Measurements from ENCODE around the gene GSDME.

Gene GSDME

GRCh38 chr7:24700521-24701260, 56.6 kb downstream of the GSDME start:
- ChIA-PET CTCF (interaction anchor here (0.7 to 1.6 kb wide), 4 partner anchors 19 to 398 kb away, joined by 3 to 11 read pairs (median 4); no protein-coding TSS in a partner anchor), POLR2A (no interaction called here)
- H3K36me3 ChIP-seq (ENCODE audit: control insufficient read depth in 2 of 2, insufficient read depth in 1 of 2, low read length in 2 of 2): peaks cover 0 to 4% of the 10 kb centered on the region in 2 experiments; a peak in 1 of 3 replicates
- H3K4me1 ChIP-seq (ENCODE audit: control insufficient read depth, insufficient read depth, low read length): peaks cover 4% of the 10 kb centered on the region
- TF ChIP-seq ZBTB17 (tag by site-specific recombination; IDR thresholded peaks at IDR 0.05) (no peak), ZNF747 (tag by site-specific recombination; IDR thresholded peaks at IDR 0.05) (no peak), ZNF830 (tag by site-specific recombination; IDR thresholded peaks at IDR 0.05; ENCODE audit: low read depth) (no peak), ZNF596 (tag by site-specific recombination; IDR thresholded peaks at IDR 0.05) (no peak), ZNF19 (tag by site-specific recombination; IDR thresholded peaks at IDR 0.05; ENCODE audit: low read depth) (no peak), WT1 (tag by site-specific recombination; IDR thresholded peaks at IDR 0.05) (no peak), ZFP3 (tag by site-specific recombination; IDR thresholded peaks at IDR 0.05; ENCODE audit: low read depth) (no peak), ZNF768 (tag by site-specific recombination; IDR thresholded peaks at IDR 0.05) (no peak), YY2 (tag by site-specific recombination; IDR thresholded peaks at IDR 0.05) (no peak), ZNF510 (tag by site-specific recombination; IDR thresholded peaks at IDR 0.05; ENCODE audit: insufficient replicate concordance) (no peak)
- H3K9me3 ChIP-seq (ENCODE audit: control insufficient read depth, insufficient read depth, low read depth, low read length): no peaks in the 10 kb centered on the region
- H3K27ac ChIP-seq (ENCODE audit: extremely low read depth, low read depth, low read length): no peak overlapping the region
- no peak overlapping the region for H3K4me3 ChIP-seq (ENCODE audit: low read depth, low read length)

GRCh38 chr7:24698531-24699266, 58.6 kb downstream of the GSDME start:
- Histone ChIP-seq H3K36me3 (ENCODE audit: control insufficient read depth in 2 of 2, insufficient read depth in 1 of 2, low read length in 2 of 2) (peaks cover 0 to 4% of the 10 kb centered on the region in 2 experiments; a peak in 2 of 3 replicates), H3K4me1 (ENCODE audit: control insufficient read depth, insufficient read depth, low read length) (peaks cover 4% of the 10 kb centered on the region), H3K4me3 (ENCODE audit: low read depth, low read length) (no peak overlapping the region), H3K9me3 (ENCODE audit: control insufficient read depth, insufficient read depth, low read depth, low read length) (no peaks in the 10 kb centered on the region), H3K27ac (ENCODE audit: extremely low read depth, low read depth, low read length) (no peak overlapping the region)
- no peak for TF ChIP-seq ZNF391 (tag by site-specific recombination; IDR thresholded peaks at IDR 0.05; ENCODE audit: borderline replicate concordance, low read depth)
- TF ChIP-seq YY1 (tag by site-specific recombination; IDR thresholded peaks at IDR 0.05): no peak
- no peak for TF ChIP-seq ZNF211 (tag by site-specific recombination; IDR thresholded peaks at IDR 0.05; ENCODE audit: low read depth)
- TF ChIP-seq ZNF433 (tag by site-specific recombination; IDR thresholded peaks at IDR 0.05; ENCODE audit: low read depth): no peak
- no peak for TF ChIP-seq HOXC10 (CRISPR knock-in tag; IDR thresholded peaks at IDR 0.05)
- TF ChIP-seq ZFP69B (tag by site-specific recombination; IDR thresholded peaks at IDR 0.05): no peak
- TF ChIP-seq ZNF544 (tag by site-specific recombination; IDR thresholded peaks at IDR 0.05): no peak
- no peak for TF ChIP-seq ZNF626 (tag by site-specific recombination; IDR thresholded peaks at IDR 0.05)
- no peak for TF ChIP-seq ZNF677 (tag by site-specific recombination; IDR thresholded peaks at IDR 0.05)
- no peak for TF ChIP-seq ZBTB20 (tag by site-specific recombination; IDR thresholded peaks at IDR 0.05)
- no peak for TF ChIP-seq TCF7L2 (IDR thresholded peaks at IDR 0.05; ENCODE audit: borderline replicate concordance, low read depth, low read length)
- no peak for TF ChIP-seq ZNF202 (tag by site-specific recombination; IDR thresholded peaks at IDR 0.05; ENCODE audit: borderline replicate concordance)
- TF ChIP-seq ZNF350 (tag by site-specific recombination; IDR thresholded peaks at IDR 0.05): no peak
- TF ChIP-seq ZNF138 (tag by site-specific recombination; IDR thresholded peaks at IDR 0.05; ENCODE audit: borderline replicate concordance): no peak
- TF ChIP-seq ZBTB11 (tag by site-specific recombination; conservative IDR thresholded peaks at IDR 0.05; ENCODE audit: low read depth): no peak
- TF ChIP-seq ZNF426 (tag by site-specific recombination; IDR thresholded peaks at IDR 0.05): no peak
- TF ChIP-seq SCRT1 (tag by site-specific recombination; IDR thresholded peaks at IDR 0.05; ENCODE audit: borderline replicate concordance): no peak
- no peak for TF ChIP-seq ZXDB (tag by site-specific recombination; IDR thresholded peaks at IDR 0.05)
- TF ChIP-seq ZNF423 (tag by site-specific recombination; IDR thresholded peaks at IDR 0.05): no peak
- TF ChIP-seq ZFHX2 (tag by site-specific recombination; conservative IDR thresholded peaks at IDR 0.05): no peak
- CTCF ChIA-PET: interaction anchor here (0.7 to 1.2 kb wide), 2 partner anchors 24 to 400 kb away, joined by 3 read pairs; no protein-coding TSS in a partner anchor
- POLR2A ChIA-PET: no interaction called here

Data from HEK293 (cell line).